Kidney (tissue), 14 donors: ENCODE data around the gene ROBO3. TPM values are rescaled to one million over a fixed set of nuclear protein-coding genes. Genes with fewer than 3 reads are reported as not detected.

Experiments
- DNase-seq, 5 donors: peaks; one replicate each; pipeline ENCODE4 v3.0.0-alpha.2; 2013 to 2020
- FAIRE-seq: peaks from 2 replicates; lab custom pipeline; 2012; peaks lifted over from hg19 to GRCh38; lab: Jason Lieb, UNC
- H3K27ac ChIP-seq, 2 donors: one replicate each; pipeline ENCODE4 v1.7.0; 2013; ENCODE audit warnings: low read depth in 2 of 2, low read length in 2 of 2, inconsistent platforms in 1 of 2
- H3K27me3 ChIP-seq: one replicate; pipeline ENCODE4 v1.7.1; 2013; ENCODE audit warnings: low read length, inconsistent platforms; ENCODE audit not compliant: control insufficient read depth, insufficient read depth
- H3K36me3 ChIP-seq, 3 donors: one replicate each; pipeline versions ENCODE4 v1.7.0 to v1.7.1; 2013; ENCODE audit warnings: low read length in 3 of 3, control low read depth in 1 of 3, inconsistent platforms in 1 of 3; ENCODE audit not compliant: insufficient read depth in 3 of 3, control insufficient read depth in 2 of 3
- H3K4me1 ChIP-seq, 3 donors: one replicate each; pipeline versions ENCODE4 v1.7.0 to v1.7.1; 2013; ENCODE audit warnings: low read length in 3 of 3, inconsistent platforms in 1 of 3, low read depth in 1 of 3; ENCODE audit not compliant: control insufficient read depth in 2 of 3, insufficient read depth in 2 of 3
- H3K4me3 ChIP-seq, 3 donors: one replicate each; pipeline versions ENCODE4 v1.7.0 to v1.8.1; 2013; ENCODE audit warnings: low read length in 3 of 3, control low read depth in 1 of 3, inconsistent platforms in 1 of 3
- H3K9ac ChIP-seq, 3 donors: one replicate each; pipeline versions ENCODE4 v1.7.0 to v1.7.1; 2013; ENCODE audit warnings: low read length in 3 of 3, control low read depth in 1 of 3, inconsistent platforms in 1 of 3
- H3K9me3 ChIP-seq, 3 donors: one replicate each; pipeline versions ENCODE4 v1.7.0 to v1.7.1; 2013; ENCODE audit warnings: low read length in 3 of 3, control low read depth in 1 of 3, inconsistent platforms in 1 of 3; ENCODE audit not compliant: control insufficient read depth in 2 of 3, insufficient read depth in 1 of 3
- CTCF ChIP-seq: IDR thresholded peaks from 3 replicates; pipeline ENCODE4 v1.5.1; 2012; ENCODE audit warnings: mild to moderate bottlenecking, moderate library complexity, borderline replicate concordance; ENCODE audit not compliant: insufficient read depth; ENCODE audit errors: extremely low read depth
- intact Hi-C: fragments of 100-400 bp; cut with DNase I; formaldehyde crosslinking; loops from one replicate; pipeline ENCODE4 v1.11.1; 2022
- polyA plus RNA-seq: library from polyadenylated mRNA; stranded (reverse); fragments of 350-450 nt; fragmentation: Illumina TruSeq; extraction: RNeasy Lipid Tissue Mini Kit (QIAGEN cat#74804); gene quantifications from one replicate; pipeline ENCODE4 v1.2.3, GENCODE V29; 2014; ENCODE audit warnings: low read depth, low replicate concordance; ENCODE audit not compliant: insufficient read depth
- total RNA-seq: library from RNA; stranded (reverse); fragmentation: NEBNext Ultra II Directional; extraction: Animal tissue kit (Norgen Biotek cat#: 25700); gene quantifications from one replicate; pipeline ENCODE4 v1.2.1, GENCODE V29; 2021
- donor health status: control.
- donor health status: control.
- donor health status: control.
- donor health status: control.
- donor health status: control.
- donor health status: DM: yes; HTN: yes; CAD: no.
- donor health status: Normal renal cell carcinoma (clear cell type).

ROBO3 gene
- total and polyA plus RNA-seq, 2 donors from 2014 or later: 8.7 to 12.3 TPM

GRCh38 chr11:124928942-124929665 lies 63.9 kb downstream of the ROBO3 start:
- Histone ChIP-seq H3K9ac (no peak overlapping the region), H3K9me3 (no peaks in the 10 kb centered on the region), H3K4me1 (no peaks in the 10 kb centered on the region), H3K27ac (no peak overlapping the region), H3K36me3 (no peaks in the 10 kb centered on the region), H3K27me3 (no peaks in the 10 kb centered on the region), H3K4me3 (no peak overlapping the region)
- FAIRE-seq: no peak
- DNase-seq: peak in 1 of 5 donors; percentile 15
- intact Hi-C loops: no loop called here
- TF ChIP-seq CTCF: no peak

GRCh38 chr11:124930799-124931198 lies 65.6 kb downstream of the ROBO3 start:
- no peaks in the 10 kb centered on the region for H3K36me3 ChIP-seq
- no peak overlapping the region for H3K4me3 ChIP-seq
- no peaks in the 10 kb centered on the region for H3K27me3 ChIP-seq
- no peaks in the 10 kb centered on the region for H3K9me3 ChIP-seq
- intact Hi-C loops: no loop called here
- H3K27ac ChIP-seq: no peak overlapping the region
- H3K4me1 ChIP-seq: no peaks in the 10 kb centered on the region
- no peak overlapping the region for H3K9ac ChIP-seq
- no peak for TF ChIP-seq CTCF
- FAIRE-seq (no peak), DNase-seq (no peak)

Other genes starting within 250 kb of the ROBO3 start
- gene TBRG1, start 242.6 kb upstream of the ROBO3 start, total RNA-seq: 35.6 TPM
- 23.3 TPM for gene TBRG1, start 242.6 kb upstream of the ROBO3 start, polyA plus RNA-seq
- gene SIAE, start 191.7 kb upstream of the ROBO3 start, total RNA-seq: 59.7 TPM
- 53.2 TPM for gene SIAE, start 191.7 kb upstream of the ROBO3 start, polyA plus RNA-seq
- 10.7 TPM for gene SPA17, start 191.5 kb upstream of the ROBO3 start, total RNA-seq
- gene SPA17, start 191.5 kb upstream of the ROBO3 start, polyA plus RNA-seq: 23.7 TPM
- gene NRGN, start 125.5 kb upstream of the ROBO3 start, total RNA-seq: 17.9 TPM
- 55.9 TPM for gene NRGN, start 125.5 kb upstream of the ROBO3 start, polyA plus RNA-seq
- gene VSIG2, start 113.2 kb upstream of the ROBO3 start, total RNA-seq: 3.9 TPM
- 11.7 TPM for gene VSIG2, start 113.2 kb upstream of the ROBO3 start, polyA plus RNA-seq
- gene ESAM, start 103.1 kb upstream of the ROBO3 start, total RNA-seq: 63.0 TPM
- 85.8 TPM for gene ESAM, start 103.1 kb upstream of the ROBO3 start, polyA plus RNA-seq
- gene MSANTD2, start 65.0 kb upstream of the ROBO3 start, total RNA-seq: 16.4 TPM
- 6.5 TPM for gene MSANTD2, start 65.0 kb upstream of the ROBO3 start, polyA plus RNA-seq
- 29.5 TPM for gene ROBO4, start 32.4 kb downstream of the ROBO3 start, total RNA-seq
- 12.8 TPM for gene ROBO4, start 32.4 kb downstream of the ROBO3 start, polyA plus RNA-seq
- gene HEPN1, start 53.8 kb downstream of the ROBO3 start, total RNA-seq: not detected
- not detected for gene HEPN1, start 53.8 kb downstream of the ROBO3 start, polyA plus RNA-seq
- not detected for gene HEPACAM, start 70.6 kb downstream of the ROBO3 start, total RNA-seq
- 0.30 TPM for gene HEPACAM, start 70.6 kb downstream of the ROBO3 start, polyA plus RNA-seq
- gene CCDC15, start 88.8 kb downstream of the ROBO3 start, total RNA-seq: 1.5 TPM
- 0.22 TPM for gene CCDC15, start 88.8 kb downstream of the ROBO3 start, polyA plus RNA-seq
- 6.1 TPM for gene SLC37A2, start 197.9 kb downstream of the ROBO3 start, total RNA-seq
- 0.82 TPM for gene SLC37A2, start 197.9 kb downstream of the ROBO3 start, polyA plus RNA-seq
- 22.9 TPM for gene TMEM218, start 246.2 kb downstream of the ROBO3 start, total RNA-seq
- gene TMEM218, start 246.2 kb downstream of the ROBO3 start, polyA plus RNA-seq: 33.4 TPM